ENCODE results near the gene MMP19. TPM values are rescaled to one million over a fixed set of nuclear protein-coding genes. Genes with fewer than 3 reads are reported as not detected.
"Not testable (repeated sequence)": the region's sequence is repeated elsewhere in the genome, so short reads cannot be mapped to it uniquely, and the experiment has no call there.

MMP19 gene
- total RNA-seq, 2 donors from 2014 or later, result 72.9 to 85.0 TPM

DNA sequence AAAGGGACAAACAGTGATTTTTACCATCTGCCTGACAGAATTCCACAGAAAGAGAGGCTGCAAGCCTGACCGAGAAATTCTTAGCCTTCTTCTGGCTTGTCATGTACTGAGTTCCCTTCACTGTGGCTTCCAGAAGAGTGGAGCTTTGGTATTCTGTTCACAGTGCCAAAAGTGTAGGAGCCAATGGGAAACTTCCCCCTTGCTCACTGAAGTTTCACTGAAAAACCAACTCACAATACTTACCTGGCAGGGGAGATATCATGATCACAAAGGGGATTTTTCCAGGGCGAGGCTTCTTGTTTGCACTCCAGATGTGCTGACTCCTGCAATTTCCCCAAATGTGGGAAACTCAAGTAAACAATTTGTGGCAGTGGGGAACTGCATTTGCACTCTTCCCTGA lies 31.7 kb upstream of the MMP19 start:
- no peak overlapping the region for H3K27ac ChIP-seq
- TF ChIP-seq, protein P1, sequence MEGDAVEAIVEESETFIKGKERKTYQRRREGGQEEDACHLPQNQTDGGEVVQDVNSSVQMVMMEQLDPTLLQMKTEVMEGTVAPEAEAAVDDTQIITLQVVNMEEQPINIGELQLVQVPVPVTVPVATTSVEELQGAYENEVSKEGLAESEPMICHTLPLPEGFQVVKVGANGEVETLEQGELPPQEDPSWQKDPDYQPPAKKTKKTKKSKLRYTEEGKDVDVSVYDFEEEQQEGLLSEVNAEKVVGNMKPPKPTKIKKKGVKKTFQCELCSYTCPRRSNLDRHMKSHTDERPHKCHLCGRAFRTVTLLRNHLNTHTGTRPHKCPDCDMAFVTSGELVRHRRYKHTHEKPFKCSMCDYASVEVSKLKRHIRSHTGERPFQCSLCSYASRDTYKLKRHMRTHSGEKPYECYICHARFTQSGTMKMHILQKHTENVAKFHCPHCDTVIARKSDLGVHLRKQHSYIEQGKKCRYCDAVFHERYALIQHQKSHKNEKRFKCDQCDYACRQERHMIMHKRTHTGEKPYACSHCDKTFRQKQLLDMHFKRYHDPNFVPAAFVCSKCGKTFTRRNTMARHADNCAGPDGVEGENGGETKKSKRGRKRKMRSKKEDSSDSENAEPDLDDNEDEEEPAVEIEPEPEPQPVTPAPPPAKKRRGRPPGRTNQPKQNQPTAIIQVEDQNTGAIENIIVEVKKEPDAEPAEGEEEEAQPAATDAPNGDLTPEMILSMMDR (IDR thresholded peaks at IDR 0.05), result no peak
- DNase-seq (ENCODE audit: low spot score), result no peak

DNA sequence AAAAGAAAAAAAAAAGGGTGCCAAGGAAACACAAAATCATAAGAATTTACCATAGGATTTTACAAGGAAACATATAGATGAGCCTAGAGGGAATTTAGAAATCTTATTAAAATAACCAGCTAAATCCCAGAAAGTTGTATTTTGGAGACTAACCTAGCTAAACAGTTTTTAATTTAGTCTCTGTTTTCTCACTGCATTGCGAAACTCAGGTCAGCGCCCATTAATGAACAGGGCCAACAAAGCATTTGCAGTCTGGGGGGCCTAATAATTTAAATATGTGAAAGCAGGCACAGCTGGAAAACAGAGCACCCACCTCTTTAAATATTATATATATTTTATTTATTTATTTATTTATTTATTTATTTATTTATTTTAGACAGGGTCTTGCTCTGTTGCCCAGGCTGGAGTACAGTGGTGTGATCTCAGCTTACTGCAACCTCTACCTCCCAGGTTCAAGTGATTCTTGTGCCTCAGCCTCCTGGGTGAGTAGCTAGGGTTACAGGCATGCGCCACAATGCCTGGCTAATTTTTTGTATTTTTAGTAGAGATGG lies 23.8 kb upstream of the MMP19 start:
- not testable (repeated sequence) for H3K9me3 ChIP-seq; DNase-seq (ENCODE audit: low spot score); H3K4me1 ChIP-seq (ENCODE audit: control insufficient read depth in 1 of 2, low read depth in 2 of 2); ATAC-seq (ENCODE audit: insufficient number of reproducible peaks, low FRiP score, low read depth); H3K27ac ChIP-seq; H3K4me3 ChIP-seq; H3K36me3 ChIP-seq; H3K27me3 ChIP-seq (replicated peaks; ENCODE audit: insufficient read depth)

More for the DNA sequence above, 31.7 kb upstream of the MMP19 start:
- Histone ChIP-seq H3K36me3 (no peaks in the 10 kb centered on the region), H3K4me1 (ENCODE audit: control insufficient read depth in 1 of 2, low read depth in 2 of 2) (no peaks in the 10 kb centered on the region), H3K4me3 (no peak overlapping the region), H3K9me3 (no peaks in the 10 kb centered on the region), H3K27me3 (replicated peaks; ENCODE audit: insufficient read depth) (no peaks in the 10 kb centered on the region)
- ATAC-seq (ENCODE audit: insufficient number of reproducible peaks, low FRiP score, low read depth), result no peak

DNA sequence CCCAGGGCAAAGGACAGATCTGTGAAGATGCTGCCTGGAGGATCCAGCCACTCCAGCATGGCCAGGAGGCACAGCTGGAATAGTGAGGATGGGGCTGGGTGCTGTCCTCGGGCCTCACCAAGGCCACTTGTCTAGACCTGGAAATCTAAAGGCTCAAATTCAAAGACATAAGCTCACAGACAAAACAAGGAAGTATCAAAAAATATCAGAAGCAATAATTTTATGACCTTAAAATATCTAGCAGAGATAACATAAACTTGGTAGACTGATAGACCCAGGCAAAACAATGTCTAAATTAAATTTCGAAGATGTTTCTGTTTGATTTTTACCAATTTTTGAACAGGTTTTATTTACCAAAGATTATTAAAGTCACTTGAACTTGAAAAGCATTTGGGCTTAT lies 22.6 kb upstream of the MMP19 start:
- TF ChIP-seq, protein P1 (IDR thresholded peaks at IDR 0.05), result no peak
- no peak for DNase-seq (ENCODE audit: low spot score)
- Histone ChIP-seq H3K36me3 (no peaks in the 10 kb centered on the region), H3K27me3 (replicated peaks; ENCODE audit: insufficient read depth) (no peaks in the 10 kb centered on the region), H3K4me1 (ENCODE audit: control insufficient read depth in 1 of 2, low read depth in 2 of 2) (no peaks in the 10 kb centered on the region), H3K4me3 (no peak overlapping the region), H3K9me3 (peaks cover 4% of the 10 kb centered on the region), H3K27ac (no peak overlapping the region)
- no peak for ATAC-seq (ENCODE audit: insufficient number of reproducible peaks, low FRiP score, low read depth)

DNA sequence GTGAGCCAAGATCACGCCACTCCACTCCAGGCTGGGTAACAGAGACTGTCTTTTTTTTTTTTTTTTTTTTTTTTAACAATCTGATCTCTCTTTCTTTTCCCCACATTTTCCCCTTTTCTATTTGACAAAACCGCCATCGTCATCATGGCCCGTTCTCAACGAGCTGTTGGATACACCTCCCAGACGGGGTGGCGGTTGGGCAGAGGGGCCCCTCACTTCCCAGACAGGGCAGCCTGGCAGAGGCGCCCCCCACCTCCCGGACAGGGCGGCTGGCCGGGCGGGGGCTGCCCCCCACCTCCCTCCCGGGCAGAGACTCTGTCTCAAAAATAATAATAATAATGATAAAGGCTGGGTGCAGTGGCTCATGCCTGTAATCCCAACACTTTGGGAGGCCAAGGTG lies 20.2 kb upstream of the MMP19 start:
- not testable (repeated sequence) for H3K4me3 ChIP-seq; H3K4me1 ChIP-seq (ENCODE audit: control insufficient read depth in 1 of 2, low read depth in 2 of 2); H3K27me3 ChIP-seq (replicated peaks; ENCODE audit: insufficient read depth); H3K36me3 ChIP-seq; H3K27ac ChIP-seq; ATAC-seq (ENCODE audit: insufficient number of reproducible peaks, low FRiP score, low read depth); H3K9me3 ChIP-seq; DNase-seq (ENCODE audit: low spot score)

DNA sequence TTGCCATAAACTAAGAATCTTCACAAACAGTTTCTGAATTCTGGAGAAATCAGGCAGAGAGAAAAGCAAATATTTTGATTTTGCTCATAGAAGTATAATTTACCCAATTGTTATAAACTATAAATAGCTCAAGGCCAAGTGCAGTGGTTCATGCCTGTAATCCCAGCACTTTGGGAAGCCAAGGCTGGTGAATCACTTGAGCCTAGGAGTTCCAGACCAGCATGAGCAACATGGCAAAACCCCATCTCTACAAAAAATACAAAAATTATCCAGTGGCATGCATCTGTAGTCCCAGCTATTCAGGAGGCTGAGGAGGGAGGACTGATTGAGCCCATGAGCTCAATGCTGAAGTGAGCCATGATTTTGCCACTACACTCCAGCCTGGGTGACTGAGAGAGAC lies 19.6 kb upstream of the MMP19 start:
- TF ChIP-seq, protein P1 (IDR thresholded peaks at IDR 0.05), result no peak
- H3K9me3 ChIP-seq, result peaks cover 4% of the 10 kb centered on the region
- ATAC-seq (ENCODE audit: insufficient number of reproducible peaks, low FRiP score, low read depth) (no peak), DNase-seq (ENCODE audit: low spot score) (no peak)
- H3K4me3 ChIP-seq, result no peak overlapping the region
- peak overlapping the region in 1 of 2 donors; percentile 37 for H3K27ac ChIP-seq
- no peaks in the 10 kb centered on the region for H3K36me3 ChIP-seq
- no peaks in the 10 kb centered on the region for H3K27me3 ChIP-seq (replicated peaks; ENCODE audit: insufficient read depth)
- H3K4me1 ChIP-seq (ENCODE audit: control insufficient read depth in 1 of 2, low read depth in 2 of 2), result no peaks in the 10 kb centered on the region

DNA sequence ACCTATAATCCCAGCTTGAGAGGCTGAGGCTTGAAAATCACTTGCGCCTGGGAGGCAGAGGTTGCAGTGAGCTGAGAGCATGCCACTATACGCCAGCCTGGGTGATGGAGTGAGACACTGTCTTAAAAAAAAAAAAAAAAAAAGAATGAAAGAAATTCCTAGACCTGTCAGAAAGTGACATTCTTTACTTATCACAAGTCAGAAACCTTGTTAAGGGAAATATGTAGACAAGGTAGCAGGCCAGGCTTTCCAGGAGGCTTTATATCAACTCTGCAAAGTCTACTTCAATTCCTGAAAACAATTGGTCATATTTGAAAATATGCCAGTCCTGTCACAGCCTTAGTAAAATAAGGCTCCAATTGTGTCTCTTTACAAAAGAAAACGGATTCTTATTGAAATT lies 19.1 kb upstream of the MMP19 start:
- Histone ChIP-seq H3K27ac (no peak overlapping the region), H3K36me3 (no peaks in the 10 kb centered on the region), H3K4me3 (no peak overlapping the region), H3K9me3 (peaks cover 4% of the 10 kb centered on the region), H3K27me3 (replicated peaks; ENCODE audit: insufficient read depth) (no peaks in the 10 kb centered on the region), H3K4me1 (ENCODE audit: control insufficient read depth in 1 of 2, low read depth in 2 of 2) (no peaks in the 10 kb centered on the region)
- ATAC-seq (ENCODE audit: insufficient number of reproducible peaks, low FRiP score, low read depth) (no peak), DNase-seq (ENCODE audit: low spot score) (no peak)
- TF ChIP-seq, protein P1 (IDR thresholded peaks at IDR 0.05), result no peak

Data from thoracic aorta (tissue), 2 donors.